ENCODE measurements around the gene FOXN3.

Gene FOXN3

DNA sequence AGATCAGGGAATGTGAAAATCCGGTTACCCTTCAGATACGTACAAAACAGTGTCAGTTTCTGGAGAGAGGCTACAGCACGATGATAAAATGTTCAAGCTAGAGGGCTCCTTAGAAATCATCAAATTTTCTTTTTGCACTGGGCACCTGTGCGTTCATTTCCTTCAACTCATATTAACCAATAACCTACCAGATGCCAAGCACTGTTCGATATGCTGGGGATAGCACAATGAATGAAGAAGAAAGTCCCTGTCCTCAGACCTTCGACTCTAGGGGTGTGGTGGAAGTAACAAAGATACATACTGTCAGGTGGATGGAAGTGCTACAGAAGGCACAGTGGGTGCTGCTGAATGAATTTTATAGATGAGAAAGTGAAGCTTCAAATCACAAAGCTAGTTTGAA is 172.3 kb downstream of the FOXN3 start:
- peaks cover 17 to 29% of the 10 kb centered on the region in 2 experiments for H3K4me1 ChIP-seq (ENCODE audit: control insufficient read depth in 1 of 2, insufficient read depth in 2 of 2, low read length in 2 of 2)
- no peak for DNase-seq
- no peak overlapping the region for H2BK120ac ChIP-seq (ENCODE audit: insufficient read depth, low read length, poor library complexity)
- H3K14ac ChIP-seq (ENCODE audit: low read length) = no peak overlapping the region
- no peaks in the 10 kb centered on the region for H3K79me2 ChIP-seq (ENCODE audit: control insufficient read depth, insufficient read depth, low read length, poor library complexity)
- peak overlapping the region; percentile 27 for H3K27ac ChIP-seq (ENCODE audit: low read depth, low read length)
- H3K27me3 ChIP-seq (ENCODE audit: insufficient read depth, low read length) = no peaks in the 10 kb centered on the region
- no peak overlapping the region for H3K23ac ChIP-seq (ENCODE audit: low read length)
- no peak overlapping the region for H4K12ac ChIP-seq (ENCODE audit: low read depth, low read length)
- H4K8ac ChIP-seq (ENCODE audit: low read depth, low read length) = no peak overlapping the region
- H4K91ac ChIP-seq (ENCODE audit: low read depth, low read length) = peak overlapping the region; percentile 59
- H2AK5ac ChIP-seq (ENCODE audit: low read length) = no peak overlapping the region
- no peak overlapping the region for H3K4me2 ChIP-seq (ENCODE audit: low read length)
- H2BK5ac ChIP-seq (ENCODE audit: low read depth, low read length, poor library complexity) = peak overlapping the region; percentile 33
- H3K79me1 ChIP-seq (ENCODE audit: low read length) = peaks cover 21% of the 10 kb centered on the region
- no peak overlapping the region for H2AFZ ChIP-seq (ENCODE audit: insufficient read depth, low read length, poor library complexity)
- H3K9ac ChIP-seq (ENCODE audit: low read length) = no peak overlapping the region
- no peaks in the 10 kb centered on the region for H3K9me3 ChIP-seq (ENCODE audit: insufficient read depth, low read depth, low read length)
- peak overlapping the region; percentile 77 for H2BK12ac ChIP-seq (ENCODE audit: low read length)
- H3K4me3 ChIP-seq (ENCODE audit: low read depth, low read length) = no peak overlapping the region
- peak overlapping the region; percentile 25 for H3K18ac ChIP-seq (ENCODE audit: low read length)
- no CpG with 5 or more reads among the region's 6 CpGs for WGBS (ENCODE audit: extremely low coverage, insufficient coverage, insufficient read length)
- no peaks in the 10 kb centered on the region for H3K36me3 ChIP-seq (ENCODE audit: control insufficient read depth in 1 of 2, insufficient read depth in 2 of 2, low read length in 2 of 2)
- H3K4ac ChIP-seq (ENCODE audit: low read depth, low read length) = no peak overlapping the region

GRCh38 chr14:89243741-89244140 is 173.3 kb downstream of the FOXN3 start:
- no peak overlapping the region for H3K4me2 ChIP-seq (ENCODE audit: low read length)
- peaks cover 15 to 27% of the 10 kb centered on the region in 2 experiments for H3K4me1 ChIP-seq (ENCODE audit: control insufficient read depth in 1 of 2, insufficient read depth in 2 of 2, low read length in 2 of 2)
- H3K36me3 ChIP-seq (ENCODE audit: control insufficient read depth in 1 of 2, insufficient read depth in 2 of 2, low read length in 2 of 2) = no peaks in the 10 kb centered on the region
- peak overlapping the region; percentile 65 for H3K14ac ChIP-seq (ENCODE audit: low read length)
- H3K27ac ChIP-seq (ENCODE audit: low read depth, low read length) = peak overlapping the region; percentile 21
- peak overlapping the region; percentile 44 for H2BK120ac ChIP-seq (ENCODE audit: insufficient read depth, low read length, poor library complexity)
- peak overlapping the region; percentile 63 for H4K91ac ChIP-seq (ENCODE audit: low read depth, low read length)
- no CpG with 5 or more reads among the region's 6 CpGs for WGBS (ENCODE audit: extremely low coverage, insufficient coverage, insufficient read length)
- peak overlapping the region; percentile 47 for H3K4ac ChIP-seq (ENCODE audit: low read depth, low read length)
- H2AK5ac ChIP-seq (ENCODE audit: low read length) = no peak overlapping the region
- no peaks in the 10 kb centered on the region for H3K79me2 ChIP-seq (ENCODE audit: control insufficient read depth, insufficient read depth, low read length, poor library complexity)
- peak overlapping the region; percentile 58 for H3K18ac ChIP-seq (ENCODE audit: low read length)
- no peak overlapping the region for H3K9ac ChIP-seq (ENCODE audit: low read length)
- no peak overlapping the region for H2AFZ ChIP-seq (ENCODE audit: insufficient read depth, low read length, poor library complexity)
- H3K23ac ChIP-seq (ENCODE audit: low read length) = no peak overlapping the region
- no peaks in the 10 kb centered on the region for H3K27me3 ChIP-seq (ENCODE audit: insufficient read depth, low read length)
- peak overlapping the region; percentile 43 for H2BK5ac ChIP-seq (ENCODE audit: low read depth, low read length, poor library complexity)
- no peaks in the 10 kb centered on the region for H3K9me3 ChIP-seq (ENCODE audit: insufficient read depth, low read depth, low read length)
- H2BK12ac ChIP-seq (ENCODE audit: low read length) = peak overlapping the region; percentile 44
- no peak overlapping the region for H3K4me3 ChIP-seq (ENCODE audit: low read depth, low read length)
- peaks cover 16% of the 10 kb centered on the region for H3K79me1 ChIP-seq (ENCODE audit: low read length)
- peak overlapping the region; percentile 61 for H4K8ac ChIP-seq (ENCODE audit: low read depth, low read length)
- DNase-seq = no peak
- no peak overlapping the region for H4K12ac ChIP-seq (ENCODE audit: low read depth, low read length)

DNA sequence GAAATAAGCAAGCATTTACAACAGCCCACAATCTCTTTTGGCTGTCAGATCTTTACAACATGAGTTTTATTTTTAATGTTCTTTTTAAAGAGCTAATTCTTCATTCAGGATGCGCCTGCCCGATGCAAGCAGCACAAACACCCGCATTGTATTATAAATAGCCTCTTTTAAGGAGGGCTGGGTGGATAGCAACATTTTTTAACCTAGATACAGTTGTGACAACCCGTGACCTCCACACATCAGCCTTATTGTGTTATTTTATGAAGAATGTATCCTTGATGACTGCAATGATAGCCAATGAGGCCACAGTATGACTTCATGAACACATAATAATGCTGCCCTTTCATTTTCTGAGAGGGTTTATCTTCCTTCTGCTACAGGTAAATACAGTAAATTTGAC is 173.7 kb downstream of the FOXN3 start:
- no CpG with 5 or more reads among the region's 4 CpGs for WGBS (ENCODE audit: extremely low coverage, insufficient coverage, insufficient read length)
- Histone ChIP-seq H3K27me3 (ENCODE audit: insufficient read depth, low read length) (no peaks in the 10 kb centered on the region), H3K27ac (ENCODE audit: low read depth, low read length) (no peak overlapping the region), H3K4ac (ENCODE audit: low read depth, low read length) (peak overlapping the region; percentile 23), H3K4me1 (ENCODE audit: control insufficient read depth in 1 of 2, insufficient read depth in 2 of 2, low read length in 2 of 2) (peaks cover 15 to 27% of the 10 kb centered on the region in 2 experiments), H2AFZ (ENCODE audit: insufficient read depth, low read length, poor library complexity) (no peak overlapping the region), H2BK120ac (ENCODE audit: insufficient read depth, low read length, poor library complexity) (no peak overlapping the region), H2BK5ac (ENCODE audit: low read depth, low read length, poor library complexity) (no peak overlapping the region), H3K18ac (ENCODE audit: low read length) (no peak overlapping the region), H4K91ac (ENCODE audit: low read depth, low read length) (no peak overlapping the region), H2AK5ac (ENCODE audit: low read length) (no peak overlapping the region), H3K79me2 (ENCODE audit: control insufficient read depth, insufficient read depth, low read length, poor library complexity) (no peaks in the 10 kb centered on the region), H4K12ac (ENCODE audit: low read depth, low read length) (no peak overlapping the region), H3K9me3 (ENCODE audit: insufficient read depth, low read depth, low read length) (no peaks in the 10 kb centered on the region), H3K79me1 (ENCODE audit: low read length) (peaks cover 16% of the 10 kb centered on the region), H3K4me2 (ENCODE audit: low read length) (no peak overlapping the region), H3K14ac (ENCODE audit: low read length) (no peak overlapping the region), H3K9ac (ENCODE audit: low read length) (no peak overlapping the region), H3K36me3 (ENCODE audit: control insufficient read depth in 1 of 2, insufficient read depth in 2 of 2, low read length in 2 of 2) (no peaks in the 10 kb centered on the region), H4K8ac (ENCODE audit: low read depth, low read length) (no peak overlapping the region), H2BK12ac (ENCODE audit: low read length) (no peak overlapping the region), H3K4me3 (ENCODE audit: low read depth, low read length) (no peak overlapping the region), H3K23ac (ENCODE audit: low read length) (no peak overlapping the region)
- no peak for DNase-seq

DNA sequence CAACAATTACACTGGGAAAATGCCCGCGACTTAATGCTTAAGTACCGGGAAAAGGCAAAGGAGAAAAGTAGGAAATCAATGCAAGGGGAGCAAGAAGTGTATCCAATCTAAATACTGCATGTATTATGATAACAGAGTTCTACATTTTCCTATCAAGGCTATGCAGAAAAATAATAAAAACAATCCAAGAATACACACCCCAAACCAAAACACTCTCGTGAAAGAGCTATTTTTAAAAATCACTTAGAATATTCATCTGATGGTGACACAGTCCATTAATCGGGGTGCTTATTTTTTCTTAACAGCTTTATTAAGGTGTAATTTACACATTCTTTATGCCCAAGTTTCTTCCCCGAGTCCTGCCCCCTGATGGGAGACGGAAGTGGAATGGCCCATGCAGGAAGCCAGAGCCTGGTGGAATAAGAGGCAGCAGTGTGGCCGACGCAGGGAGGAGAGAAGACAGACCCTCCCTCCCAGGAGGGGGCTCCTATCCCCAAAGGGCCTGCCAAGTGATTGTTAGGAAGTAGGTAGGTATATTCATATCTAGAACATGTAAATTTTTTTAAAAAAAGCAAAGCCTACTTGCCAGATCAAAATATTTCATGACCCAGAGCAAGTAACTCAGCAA is 174.3 kb downstream of the FOXN3 start:
- Histone ChIP-seq H3K79me2 (ENCODE audit: control insufficient read depth, insufficient read depth, low read length, poor library complexity) (no peaks in the 10 kb centered on the region), H4K8ac (ENCODE audit: low read depth, low read length) (no peak overlapping the region), H2BK12ac (ENCODE audit: low read length) (no peak overlapping the region), H2BK120ac (ENCODE audit: insufficient read depth, low read length, poor library complexity) (no peak overlapping the region), H4K12ac (ENCODE audit: low read depth, low read length) (no peak overlapping the region), H2AK5ac (ENCODE audit: low read length) (no peak overlapping the region), H2AFZ (ENCODE audit: insufficient read depth, low read length, poor library complexity) (no peak overlapping the region), H3K18ac (ENCODE audit: low read length) (no peak overlapping the region), H3K23ac (ENCODE audit: low read length) (no peak overlapping the region), H3K4ac (ENCODE audit: low read depth, low read length) (peak overlapping the region; percentile 80), H3K4me2 (ENCODE audit: low read length) (no peak overlapping the region), H3K9ac (ENCODE audit: low read length) (no peak overlapping the region), H3K4me1 (ENCODE audit: control insufficient read depth in 1 of 2, insufficient read depth in 2 of 2, low read length in 2 of 2) (peaks cover 13 to 24% of the 10 kb centered on the region in 2 experiments), H3K27ac (ENCODE audit: low read depth, low read length) (no peak overlapping the region), H3K79me1 (ENCODE audit: low read length) (peaks cover 12% of the 10 kb centered on the region), H4K91ac (ENCODE audit: low read depth, low read length) (no peak overlapping the region), H3K27me3 (ENCODE audit: insufficient read depth, low read length) (no peaks in the 10 kb centered on the region), H3K4me3 (ENCODE audit: low read depth, low read length) (no peak overlapping the region), H2BK5ac (ENCODE audit: low read depth, low read length, poor library complexity) (no peak overlapping the region), H3K14ac (ENCODE audit: low read length) (no peak overlapping the region), H3K36me3 (ENCODE audit: control insufficient read depth in 1 of 2, insufficient read depth in 2 of 2, low read length in 2 of 2) (no peaks in the 10 kb centered on the region), H3K9me3 (ENCODE audit: insufficient read depth, low read depth, low read length) (no peaks in the 10 kb centered on the region)
- no peak for DNase-seq
- WGBS (ENCODE audit: extremely low coverage, insufficient coverage, insufficient read length) = no CpG with 5 or more reads among the region's 9 CpGs
